NCI-H146 treated with DMSO at 0.1 percent for 48 hours (cell line): ENCODE results near the gene SWAP70.

ENCODE experiments used
- DNase-seq: peaks from one replicate; lab custom pipeline; 2025; ENCODE audit not compliant: unreplicated experiment; lab: John Stamatoyannopoulos, UW

SWAP70 gene

DNA sequence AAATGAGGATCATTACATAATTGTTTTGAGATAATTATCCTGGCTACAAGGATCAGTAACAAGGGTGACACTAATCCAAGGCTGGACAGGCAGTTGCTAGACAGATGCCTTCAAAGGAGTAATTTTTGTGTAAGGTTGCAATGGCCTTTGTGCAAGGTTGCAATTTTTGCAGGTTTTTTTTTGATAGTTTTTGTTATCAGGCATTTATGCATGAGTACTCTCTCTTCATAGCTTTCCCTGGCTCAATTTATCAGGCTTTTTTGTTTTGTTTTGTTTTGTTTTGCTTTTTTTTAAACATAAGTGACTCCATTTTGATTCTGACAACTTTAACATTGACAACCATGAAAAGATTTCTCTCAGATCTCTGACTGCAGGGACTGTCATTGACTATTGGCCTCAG lies 110.2 kb downstream of the SWAP70 start:
- no peak for DNase-seq

DNA sequence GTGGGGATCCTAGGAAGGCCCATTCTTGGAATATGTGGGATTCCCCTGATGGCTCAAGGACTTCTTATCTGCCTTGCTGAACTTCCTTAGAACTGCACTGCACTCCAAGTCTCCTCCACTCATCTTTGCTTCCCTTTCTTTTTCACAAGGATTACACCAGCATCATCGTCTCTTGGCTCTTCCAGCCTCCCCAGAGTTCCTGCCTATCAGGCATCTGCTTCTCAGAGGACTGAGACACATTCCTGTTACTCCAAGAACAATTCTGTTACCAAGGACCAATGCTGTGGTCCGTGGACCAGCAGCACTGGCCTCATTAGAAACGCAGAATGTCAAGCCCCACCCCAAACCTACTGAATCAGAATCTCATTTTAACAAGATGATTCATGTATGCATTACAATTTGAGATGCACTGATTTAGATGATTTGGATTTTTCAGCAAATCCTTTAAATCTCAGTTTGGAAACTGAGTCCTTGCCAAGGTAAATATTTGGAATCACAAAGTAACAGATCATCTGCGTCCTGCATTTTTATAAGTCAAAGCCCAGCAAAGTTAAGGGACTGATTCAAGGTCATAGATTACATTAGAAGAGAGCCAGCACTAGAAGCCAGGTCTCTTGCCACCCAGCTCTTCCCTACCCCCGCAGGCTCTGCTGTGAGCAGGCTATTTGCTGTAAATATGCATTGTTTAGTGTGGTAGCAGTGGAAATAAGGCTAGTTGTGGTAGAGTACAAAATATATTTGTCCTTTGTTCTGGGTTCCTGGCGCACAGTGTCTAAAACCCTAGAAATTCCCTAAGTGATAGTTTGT lies 110.9 kb downstream of the SWAP70 start:
- DNase-seq = no peak

DNA sequence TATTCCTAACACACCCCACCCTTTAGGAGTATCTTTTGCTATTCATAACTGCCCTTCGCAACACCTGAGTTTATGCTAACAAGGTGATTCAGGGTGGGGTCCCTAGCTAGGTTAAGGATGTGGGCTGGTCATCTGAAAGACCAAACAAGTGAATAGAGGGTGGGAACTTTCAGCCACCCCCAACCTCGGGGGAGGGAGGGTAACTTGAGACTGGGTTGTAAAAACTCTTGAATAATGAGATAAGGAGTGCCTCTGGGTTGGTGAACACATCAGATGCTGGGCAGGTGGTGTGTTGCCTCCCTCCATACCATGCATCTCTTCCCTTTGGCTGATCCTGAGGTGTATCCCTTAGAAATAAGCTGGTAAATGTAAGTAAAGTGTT lies 111.5 kb downstream of the SWAP70 start:
- no peak for DNase-seq

DNA sequence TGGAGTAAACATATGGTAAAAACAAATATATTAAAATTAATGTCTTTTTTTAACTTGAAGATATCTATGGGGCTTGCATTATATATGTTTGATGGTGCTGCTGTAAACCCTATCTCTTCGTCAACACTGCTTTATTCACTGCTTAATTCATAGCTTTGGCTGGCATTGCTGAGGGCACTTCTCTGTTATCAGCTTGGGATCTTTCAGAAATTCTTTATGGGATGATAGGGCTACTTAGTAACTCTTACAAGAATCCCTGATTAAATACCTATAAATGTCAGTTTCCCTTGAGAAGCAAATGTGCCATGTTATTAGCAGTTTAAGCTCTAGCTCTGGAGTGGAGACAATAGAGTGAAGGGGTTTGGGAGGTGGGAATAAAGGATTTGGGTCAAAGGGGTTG lies 112.3 kb downstream of the SWAP70 start:
- no peak for DNase-seq

DNA sequence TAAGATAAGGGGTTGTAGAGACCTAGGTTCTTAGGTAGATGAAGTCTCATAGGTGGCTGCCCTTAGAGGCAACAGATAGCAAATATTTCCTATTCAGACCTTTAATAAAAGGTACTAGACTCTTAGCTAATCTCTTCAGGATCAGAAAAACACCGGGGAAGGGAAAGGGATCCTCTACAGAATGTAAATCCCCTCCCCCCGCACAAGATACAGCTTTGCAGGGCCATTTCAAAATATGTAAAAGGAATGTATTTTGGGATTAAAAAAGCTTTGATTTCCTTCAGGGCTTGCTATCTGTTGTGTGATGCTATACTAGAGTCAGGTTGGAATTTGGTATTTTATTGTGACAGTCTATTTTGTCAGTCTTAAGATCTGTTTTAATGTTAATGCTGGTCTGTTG lies 113.2 kb downstream of the SWAP70 start:
- DNase-seq = no peak

DNA sequence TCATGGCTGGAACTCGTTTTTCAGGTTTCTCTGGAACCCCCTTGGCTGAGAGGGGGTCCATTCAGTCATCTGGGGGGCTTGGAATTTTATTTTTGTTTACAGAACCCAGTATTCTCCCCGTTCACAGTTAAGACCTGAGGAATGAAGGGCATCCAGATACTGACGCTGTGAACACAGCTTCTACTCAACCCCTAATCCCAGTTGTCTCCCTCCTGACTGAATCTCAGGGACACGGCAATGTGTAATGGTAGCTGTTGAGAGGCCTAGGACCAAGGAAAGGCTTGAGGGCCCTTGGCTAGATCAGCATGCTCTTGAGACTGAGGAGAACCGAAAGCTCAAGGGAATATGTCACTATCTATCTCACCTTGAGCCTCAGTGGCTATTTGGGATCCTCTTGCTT lies 113.6 kb downstream of the SWAP70 start:
- DNase-seq = no peak

DNA sequence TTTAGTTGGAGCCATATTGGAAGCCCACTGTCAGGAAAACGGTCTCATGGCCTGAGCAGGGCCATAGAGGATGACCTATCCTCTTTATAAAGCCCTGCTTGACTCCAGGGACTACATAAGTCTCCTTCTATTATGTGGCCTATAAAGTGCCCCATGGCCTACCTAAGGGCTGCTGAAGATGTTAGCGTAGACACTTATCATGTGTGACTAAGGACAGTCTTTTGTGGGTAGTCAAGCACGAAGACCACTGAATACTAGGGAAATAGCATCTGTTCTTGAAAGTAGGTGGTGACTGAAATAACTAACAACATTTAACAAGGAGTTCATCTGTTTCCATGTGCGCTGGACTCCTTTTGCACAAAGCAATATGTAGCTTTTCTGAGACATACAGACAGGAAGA lies 117.1 kb downstream of the SWAP70 start:
- no peak for DNase-seq

DNA sequence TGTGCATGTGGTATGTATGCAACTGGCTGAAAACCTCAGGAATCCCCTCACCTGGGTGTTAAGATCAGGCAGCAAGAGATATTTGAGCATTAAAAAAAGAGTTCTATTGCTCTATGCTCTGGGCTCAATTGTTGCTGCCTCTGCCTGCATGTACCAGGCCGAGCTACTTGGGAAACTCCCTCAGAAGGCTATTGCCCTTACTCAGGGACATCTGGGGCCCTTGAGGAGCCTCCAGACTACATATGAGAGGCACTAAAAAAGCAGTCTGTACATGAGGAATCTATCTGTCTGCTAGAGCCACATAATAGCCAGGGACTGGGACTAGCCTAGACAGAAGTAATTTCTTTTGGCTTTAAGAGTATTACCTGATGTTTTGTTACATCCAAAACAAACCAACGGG lies 120.1 kb downstream of the SWAP70 start:
- DNase-seq = no peak

DNA sequence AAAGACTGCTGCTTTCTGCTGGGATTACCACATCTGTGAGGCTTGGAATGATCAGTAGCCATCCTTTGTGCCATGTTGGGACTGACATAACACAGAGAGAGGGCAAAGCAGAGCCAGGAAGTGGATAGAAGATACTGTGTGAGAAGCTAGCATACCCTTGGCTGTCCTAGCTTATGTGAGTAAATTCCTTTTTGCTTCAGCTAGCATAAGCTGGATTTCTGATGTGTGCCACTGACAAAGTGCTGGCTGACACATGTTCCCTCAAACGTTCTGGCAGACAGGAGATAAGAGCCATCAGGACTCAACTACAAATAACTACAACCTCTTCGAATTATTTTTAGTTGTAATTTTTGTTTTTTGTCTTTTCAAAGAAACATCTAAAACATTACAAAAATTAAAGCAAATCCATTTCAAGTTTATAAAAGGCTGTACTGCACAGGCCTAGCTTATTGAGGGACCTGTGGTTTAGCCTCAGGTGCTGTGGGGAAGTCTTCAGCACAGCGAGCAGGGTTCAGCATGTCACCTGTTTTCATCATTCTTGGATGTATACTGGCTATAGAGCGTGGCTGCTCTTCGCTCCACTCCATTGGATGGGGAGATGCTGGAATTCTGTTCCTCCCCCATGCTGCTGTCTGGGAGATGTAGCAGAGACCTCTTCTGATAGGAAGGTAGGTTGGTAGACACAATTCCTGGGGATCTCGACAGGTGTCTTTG lies 120.9 kb downstream of the SWAP70 start:
- DNase-seq = no peak

DNA sequence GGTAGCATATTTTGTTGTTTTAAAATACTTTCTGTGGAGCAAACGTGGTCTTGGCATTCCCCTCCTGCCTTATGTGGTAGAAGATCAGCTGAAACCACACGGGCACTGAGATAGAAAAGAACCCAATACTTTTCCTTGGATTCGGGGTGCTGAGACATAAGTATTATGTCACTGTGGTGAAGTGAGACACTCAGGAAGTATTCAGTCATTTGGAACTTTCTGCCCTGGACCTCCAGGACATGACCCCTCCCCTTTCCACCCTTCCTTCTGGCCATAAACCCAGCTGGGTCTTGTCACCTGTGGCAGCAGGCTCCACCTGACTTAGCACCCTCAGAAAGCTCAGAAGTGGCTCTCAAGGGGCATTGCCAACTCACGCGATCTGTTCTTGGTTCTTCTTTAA lies 123.4 kb downstream of the SWAP70 start:
- no peak for DNase-seq

DNA sequence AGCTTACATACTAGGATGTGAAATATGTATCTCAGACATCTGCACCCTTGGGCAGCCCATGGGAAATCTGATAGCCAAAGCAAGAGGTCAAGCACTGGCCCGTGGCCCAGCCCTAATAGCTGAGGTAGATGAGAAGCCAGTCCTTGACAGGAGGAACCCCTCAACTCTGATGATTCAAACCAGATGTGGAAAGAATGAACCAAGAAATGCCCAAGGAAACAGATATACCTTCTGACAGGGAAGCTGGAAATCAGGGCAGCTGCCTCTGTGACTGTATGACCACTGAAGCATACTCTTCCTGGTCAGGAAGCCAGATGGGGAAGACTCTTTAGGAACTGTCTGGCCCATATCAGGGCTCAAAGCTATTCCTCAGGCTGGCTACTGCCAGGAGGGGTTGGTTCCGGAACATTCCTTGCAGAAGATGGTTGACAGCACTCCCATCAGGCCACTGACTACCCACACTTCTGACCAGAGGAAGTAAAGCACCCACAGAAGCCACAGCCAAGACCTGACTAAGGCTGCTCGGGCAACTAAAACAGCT lies 124.2 kb downstream of the SWAP70 start:
- no peak for DNase-seq

DNA sequence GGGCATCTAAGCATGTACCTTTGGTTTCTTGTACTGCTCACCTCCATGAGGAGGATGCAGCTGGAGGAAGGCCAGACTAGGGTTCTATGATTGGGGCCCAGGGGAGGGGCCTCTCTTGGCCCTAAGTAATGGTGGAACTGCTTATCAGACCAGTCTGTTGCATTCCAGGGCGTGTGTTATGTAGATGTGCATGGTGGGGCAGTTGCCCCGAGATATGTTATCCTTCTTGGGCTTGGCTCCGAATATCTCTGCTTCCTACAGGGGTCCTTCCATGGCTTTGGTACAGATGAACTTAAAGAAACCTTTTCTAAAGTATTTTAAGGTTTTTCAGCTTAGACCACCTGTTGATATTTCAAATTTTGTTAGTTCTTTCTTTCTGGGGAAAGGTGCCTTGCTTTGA lies 126.0 kb downstream of the SWAP70 start:
- no peak for DNase-seq

DNA sequence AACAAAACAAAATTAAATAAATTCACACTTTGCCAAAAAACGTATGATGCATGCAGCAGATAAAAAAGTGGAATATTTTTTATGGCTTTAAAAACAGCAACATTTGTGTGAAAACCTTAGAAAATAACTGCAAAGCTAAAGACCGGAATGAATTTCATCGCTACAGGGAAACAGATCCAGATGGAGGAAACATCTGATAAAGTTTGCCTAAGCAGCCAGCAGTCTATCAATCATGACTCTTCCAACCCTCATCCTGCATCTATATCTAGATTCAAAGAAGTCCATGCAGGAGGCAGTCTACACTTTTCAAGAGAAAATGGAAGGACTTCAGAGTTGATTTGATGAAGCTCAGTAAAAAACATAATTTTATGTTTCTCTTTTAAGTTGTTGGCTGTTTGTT lies 126.8 kb downstream of the SWAP70 start:
- no peak for DNase-seq

DNA sequence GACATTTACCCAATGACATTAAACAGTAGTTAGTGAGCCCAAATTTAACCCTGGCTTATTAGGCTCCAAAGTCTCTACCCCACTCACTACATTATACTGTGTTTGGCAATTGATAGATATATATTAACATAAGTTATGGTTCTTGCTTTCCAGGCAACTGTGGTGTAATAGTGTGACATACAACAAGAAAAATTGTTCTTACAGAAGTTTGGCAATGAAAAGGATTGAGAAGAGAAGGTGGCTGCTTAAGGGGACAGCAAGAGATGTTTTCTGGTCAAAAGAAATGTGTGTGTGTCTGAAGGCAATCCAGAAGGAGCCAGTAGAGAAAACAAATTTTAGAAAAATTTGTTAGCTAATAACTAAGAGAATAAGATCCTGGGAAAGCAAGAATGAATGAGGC lies 132.4 kb downstream of the SWAP70 start:
- DNase-seq = no peak

DNA sequence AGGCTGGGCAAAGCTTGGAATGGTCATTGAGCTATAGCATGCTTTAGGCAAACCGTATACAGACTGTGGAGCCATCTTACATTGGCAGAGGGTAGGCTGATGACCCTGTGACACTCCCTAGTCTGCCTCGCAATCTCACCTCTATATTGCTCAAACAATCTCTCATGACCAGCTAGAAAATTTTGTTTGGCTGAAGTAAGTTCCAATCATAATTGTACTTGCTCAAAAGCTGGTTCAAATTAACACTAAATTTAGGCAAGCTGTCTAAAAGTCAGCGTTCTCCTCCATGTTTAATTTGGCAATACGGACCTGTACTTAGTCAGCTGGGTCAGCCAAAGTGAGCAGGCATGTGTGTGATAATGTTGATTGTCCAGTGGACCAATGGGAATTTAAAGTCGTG lies 133.0 kb downstream of the SWAP70 start:
- no peak for DNase-seq

DNA sequence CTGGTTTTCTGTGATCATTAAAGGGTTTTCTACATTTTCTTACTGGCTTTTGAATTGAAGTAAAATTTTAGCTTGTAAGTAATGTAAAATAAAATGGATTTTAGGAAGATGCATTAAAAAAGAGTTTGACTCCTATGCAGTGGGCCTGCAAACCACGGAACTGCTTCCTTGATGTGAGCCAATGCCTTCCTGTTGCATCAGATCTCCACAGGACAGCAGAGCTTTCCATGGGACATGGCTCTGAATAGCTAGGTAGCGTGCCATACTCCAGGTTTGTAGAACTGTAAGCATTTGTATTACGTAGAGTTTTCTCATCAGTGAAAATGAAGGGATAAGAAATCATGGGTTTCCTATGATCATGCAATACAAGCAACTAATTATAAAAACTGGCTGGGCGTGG lies 133.4 kb downstream of the SWAP70 start:
- DNase-seq = no peak

DNA sequence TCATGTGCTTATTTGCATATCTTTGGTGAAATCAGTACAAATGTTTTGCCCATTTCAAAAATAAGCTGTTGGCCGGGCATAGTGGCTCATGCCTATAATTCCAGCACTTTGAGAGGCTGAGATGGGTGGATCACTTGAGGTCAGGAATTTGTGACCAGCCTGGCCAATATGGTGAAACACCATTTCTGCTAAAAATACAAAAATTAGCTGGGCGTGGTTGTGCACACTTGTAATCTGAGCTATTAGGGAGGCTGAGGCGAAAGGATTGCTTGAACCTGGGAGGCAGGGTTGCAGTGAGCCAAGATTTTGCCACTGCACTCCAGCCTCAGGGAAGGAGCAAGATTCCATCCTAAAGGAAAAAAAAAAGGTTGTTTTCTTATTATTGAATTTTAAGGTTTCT lies 136.0 kb downstream of the SWAP70 start:
- DNase-seq = no peak

DNA sequence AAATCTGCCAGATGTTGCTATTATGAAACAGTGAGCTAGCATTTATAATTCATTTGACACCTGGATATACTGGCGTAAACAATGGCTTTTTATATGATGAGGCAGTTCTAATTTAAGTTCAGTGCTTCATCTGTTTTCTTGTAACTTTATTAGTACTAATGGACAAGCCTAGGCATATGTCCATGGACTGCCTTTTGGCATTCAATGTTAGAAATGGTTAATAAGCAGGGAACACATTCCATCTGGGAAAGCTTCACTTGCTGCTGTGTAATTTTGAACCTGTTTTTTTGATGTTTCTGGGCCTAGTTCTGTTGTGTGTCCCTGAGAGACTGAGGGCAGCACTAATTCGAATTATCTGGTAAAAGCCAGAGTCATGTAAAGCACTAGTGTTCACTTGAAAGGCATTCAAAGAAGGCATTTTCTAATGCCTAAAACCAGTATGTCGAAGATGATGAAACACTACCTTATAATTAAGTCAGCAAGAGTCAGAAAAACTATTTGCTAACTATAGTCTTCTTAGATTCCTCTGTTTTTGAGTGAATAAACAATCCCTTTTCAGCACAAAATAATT lies 138.5 kb downstream of the SWAP70 start:
- DNase-seq = no peak
